K562 (cell line): ENCODE results near the gene FFAR1. TPM values are rescaled to one million over a fixed set of nuclear protein-coding genes. Genes with fewer than 3 reads are reported as not detected.

Experiments
- ATAC-seq: fragments of 200-7000 bp; cut with Tn5 transposase; 3 replicates; pipeline ENCODE4 v1.9.1; 2020; ENCODE audit warnings: moderate library complexity
- BruUV-seq: library from RNA; stranded (reverse); fragments of 400-500 nt; replicated peaks from 2 replicates; lab custom pipeline; 2021; lab: Mats Ljungman, UMichigan
- CTCF ChIA-PET: fragments of 300-600 bp; formaldehyde crosslinking; extraction: SDS; loops from one replicate; lab custom pipeline; 2021; ENCODE audit warnings: low intra/inter-chr PET ratio; lab: Yijun Ruan, JAX
- POLR2A ChIA-PET: fragments of 300-600, 350-650 bp; sonication (Branson Sonifier 250); formaldehyde crosslinking; extraction: SDS; loops from one replicate; lab custom pipeline; 2021; ENCODE audit warnings: antibody characterized with exemption, inconsistent platforms; lab: Yijun Ruan, JAX
- DNase-seq, 4 experiments: peaks; one replicate each; pipeline versions ENCODE4 v3.0.0 to v3.0.0-alpha.2; 2011 to 2018; ENCODE audit warnings: low spot score in 3 of 4, mixed read lengths in 3 of 4; ENCODE audit errors: extremely low read depth in 1 of 4
- FAIRE-seq: peaks from 2 replicates; lab custom pipeline; 2011; peaks lifted over from hg19 to GRCh38; lab: Jason Lieb, UNC
- H2AFZ ChIP-seq: 2 replicates; pipeline ENCODE4 v1.6.0; 2011; ENCODE audit warnings: low read depth, low read length, control low read depth, inconsistent platforms
- H3K27ac ChIP-seq: fragments of 200-600 bp; 3 replicates; pipeline ENCODE4 v1.8.0; 2011; ENCODE audit warnings: low read depth, mild to moderate bottlenecking, control low read depth, inconsistent platforms, low read length, moderate library complexity, mixed read lengths; ENCODE audit errors: extremely low read depth
- H3K27me3 ChIP-seq, 2 experiments: fragments of 300-600 bp in 1 of 2; 2 replicates in 1 of 2; 3 replicates in 1 of 2; pipeline versions ENCODE4 v1.6.0 to v1.8.0; 2011; ENCODE audit warnings: inconsistent platforms in 2 of 2, low read length in 2 of 2, mild to moderate bottlenecking in 1 of 2, mixed read lengths in 1 of 2, moderate library complexity in 1 of 2; ENCODE audit not compliant: control insufficient read depth in 2 of 2, insufficient read depth in 2 of 2
- H3K36me3 ChIP-seq: fragments of 300-600 bp; 3 replicates; pipeline ENCODE4 v1.8.0; 2011; ENCODE audit warnings: mild to moderate bottlenecking, low read length, inconsistent platforms; ENCODE audit not compliant: control insufficient read depth, insufficient read depth
- H3K4me1 ChIP-seq, 2 experiments: fragments of 200-600 bp in 1 of 2; replicated peaks in 1 of 2; 2 replicates in 1 of 2; 3 replicates in 1 of 2; pipeline versions ENCODE4 v1.5.1 to v1.8.0; 2011; ENCODE audit warnings: inconsistent platforms in 2 of 2, low read length in 2 of 2, mild to moderate bottlenecking in 1 of 2, mixed read lengths in 1 of 2, moderate library complexity in 1 of 2; ENCODE audit not compliant: control insufficient read depth in 2 of 2, insufficient read depth in 2 of 2
- H3K4me2 ChIP-seq: 2 replicates; pipeline ENCODE4 v1.6.1; 2011; ENCODE audit warnings: low read length, control low read depth, inconsistent platforms, mixed read lengths; ENCODE audit not compliant: insufficient read depth
- H3K4me3 ChIP-seq: fragments of 200-600 bp; sonication (generic), shearing (Covaris generic); 2 replicates; pipeline ENCODE4 v1.5.1; 2016; ENCODE audit warnings: control low read depth, inconsistent platforms
- H3K79me2 ChIP-seq: fragments of 200-600 bp; 3 replicates; pipeline ENCODE4 v1.8.0; 2011; ENCODE audit warnings: low read length, inconsistent platforms; ENCODE audit not compliant: control insufficient read depth, insufficient read depth
- H3K9ac ChIP-seq, 2 experiments: 2 replicates each; pipeline versions ENCODE4 v1.6.0 to v1.6.1; 2011; ENCODE audit warnings: low read depth in 2 of 2, low read length in 2 of 2, control low read depth in 1 of 2, inconsistent platforms in 1 of 2, mild to moderate bottlenecking in 1 of 2, mixed read lengths in 1 of 2; ENCODE audit not compliant: insufficient read depth in 1 of 2
- H3K9me1 ChIP-seq: one replicate; pipeline ENCODE4 v1.6.0; 2011; ENCODE audit warnings: inconsistent platforms, mild to moderate bottlenecking, low read length, moderate library complexity; ENCODE audit not compliant: control insufficient read depth, insufficient read depth
- H3K9me3 ChIP-seq: replicated peaks from 2 replicates; pipeline ENCODE4 v1.5.1; 2011; ENCODE audit warnings: low read depth, low read length, inconsistent platforms; ENCODE audit not compliant: control insufficient read depth, insufficient read depth
- H4K20me1 ChIP-seq: replicated peaks from 2 replicates; pipeline ENCODE4 v1.6.1; 2011; ENCODE audit warnings: low read length, inconsistent platforms, mixed read lengths; ENCODE audit not compliant: control insufficient read depth, insufficient read depth
- BCLAF1 ChIP-seq, 2 experiments: fragments of 450-650 bp in 1 of 2; IDR thresholded peaks; 2 replicates each; pipeline ENCODE4 v1.6.1; 2011 to 2017; ENCODE audit warnings: low read depth in 2 of 2, antibody characterized with exemption in 1 of 2, borderline replicate concordance in 1 of 2, low read length in 1 of 2, mild to moderate bottlenecking in 1 of 2, mixed read lengths in 1 of 2; ENCODE audit not compliant: control insufficient read depth in 1 of 2
- FOXA1 ChIP-seq: fragments of 450-650 bp; IDR thresholded peaks from 2 replicates; pipeline ENCODE4 v1.6.1; 2016; ENCODE audit warnings: mild to moderate bottlenecking, borderline replicate concordance
- HOXB6 ChIP-seq: fragments of 250-450 bp; sonication (Bioruptor Pico); IDR thresholded peaks from 2 replicates; pipeline ENCODE4 v1.5.1; 2022; ENCODE audit warnings: mild to moderate bottlenecking, borderline replicate concordance
- IFI16 ChIP-seq: fragments of 250-450 bp; sonication (Bioruptor Pico); IDR thresholded peaks from 2 replicates; pipeline ENCODE4 v2.1.2; 2022; ENCODE audit warnings: mild to moderate bottlenecking, inconsistent platforms
- KLF6 ChIP-seq: fragments of 250-450 bp; sonication (Bioruptor Pico); IDR thresholded peaks from 2 replicates; pipeline ENCODE4 v1.4.0; 2020; ENCODE audit warnings: mild to moderate bottlenecking, moderate library complexity, borderline replicate concordance
- MAFG ChIP-seq: fragments of 450-650 bp; conservative IDR thresholded peaks from 2 replicates; pipeline ENCODE4 v1.6.1; 2016; ENCODE audit warnings: missing genetic modification characterization, missing compliant biosample characterization
- MAZ ChIP-seq, 2 experiments: fragments of 450-650 bp in 1 of 2; sonication (generic) in 1 of 2; formaldehyde crosslinking; IDR thresholded peaks in 1 of 2; conservative IDR thresholded peaks in 1 of 2; 2 replicates each; pipeline versions ENCODE4 v1.4.0 to v1.5.0; 2020; ENCODE audit warnings: mild to moderate bottlenecking in 1 of 2, missing genetic modification reagents in 1 of 2
- RHOXF2B ChIP-seq: fragments of 250-450 bp; sonication (Bioruptor Pico); conservative IDR thresholded peaks from 2 replicates; pipeline ENCODE4 v1.5.1; 2021
- RNF2 ChIP-seq: sonication (generic); IDR thresholded peaks from 2 replicates; pipeline ENCODE4 v1.6.1; 2016
- TBL1XR1 ChIP-seq, 2 experiments: IDR thresholded peaks; 2 replicates each; pipeline ENCODE4 v1.6.1; 2012; ENCODE audit warnings: improper control_type of control experiment in 2 of 2, low read length in 2 of 2, mild to moderate bottlenecking in 1 of 2
- TEAD4 ChIP-seq, 2 experiments: sonication (generic) in 1 of 2; formaldehyde crosslinking in 1 of 2; IDR thresholded peaks; 2 replicates each; pipeline versions ENCODE4 v1.6.1 to v1.8.0; 2012 to 2022; ENCODE audit warnings: borderline replicate concordance in 1 of 2, inconsistent platforms in 1 of 2, low read length in 1 of 2, mild to moderate bottlenecking in 1 of 2, missing genetic modification reagents in 1 of 2
- TSHZ1 ChIP-seq: fragments of 250-450 bp; sonication (Bioruptor Pico); IDR thresholded peaks from 2 replicates; pipeline ENCODE4 v1.4.0; 2020; ENCODE audit warnings: mild to moderate bottlenecking, moderate library complexity
- ZKSCAN3 ChIP-seq: fragments of 250-450 bp; sonication (Bioruptor Pico); IDR thresholded peaks from 2 replicates; pipeline ENCODE4 v1.4.0; 2020
- ZNF239 ChIP-seq: fragments of 250-450 bp; sonication (Bioruptor Pico); IDR thresholded peaks from 2 replicates; pipeline ENCODE4 v1.4.0; 2020; ENCODE audit warnings: mild to moderate bottlenecking
- WGBS: fragments of 100-300 bp; shearing (Covaris generic); methylation state at CpG from one replicate; pipeline ENCODE4 v1.1.6; 2016; ENCODE audit warnings: low coverage, mixed read lengths; ENCODE audit not compliant: insufficient coverage; ENCODE audit errors: missing lambda C conversion rate; 5-methylcytosine and 5-hydroxymethylcytosine counted together
- in situ Hi-C: fragments of 300-500 bp; cut with MboI; formaldehyde crosslinking; loops from 4 replicates; pipeline ENCODE4 v1.15.0; 2018; ENCODE audit warnings: inconsistent platforms, mixed read lengths
- intact Hi-C: fragments of 100-400 bp; cut with micrococcal nuclease; formaldehyde crosslinking; loops from 2 replicates; pipeline ENCODE4 v1.14.2; 2022
- polyA plus RNA-seq, 8 experiments: library from polyadenylated mRNA; depleted of rRNA in 4 of 8; stranded (reverse) in 5 of 8; unstranded in 3 of 8; fragments of >200 nt; fragmentation: Nextera tagmentation in 2 of 8; fragmentation: Illumina TruSeq in 1 of 8; extraction: Ambion mirVana in 2 of 8; extraction: Trizol in 1 of 8; gene quantifications; 2 replicates each; pipeline versions ENCODE4 v1.2.1 to v1.2.3, GENCODE V29; 2011 to 2014; ENCODE audit warnings: inconsistent platforms in 1 of 8, missing spikeins in 1 of 8
- total RNA-seq, 7 experiments: library from RNA; depleted of rRNA in 6 of 7; stranded (reverse); fragments of >200 nt in 6 of 7; fragmentation: Illumina TruSeq in 2 of 7; extraction: Trizol in 2 of 7; gene quantifications; 2 replicates each; pipeline versions ENCODE4 v1.2.1 to v1.2.3, GENCODE V29; 2011 to 2021; ENCODE audit warnings: low replicate concordance in 1 of 7

FFAR1 gene
- total and polyA plus RNA-seq, 9 of the 15 experiments (the other 6 are each of a cell fraction or from before 2014, with no cell fraction given): not detected

GRCh38 chr19:35380450-35381124, 32.9 kb downstream of the FFAR1 start:
- in situ Hi-C loops (no loop called here), intact Hi-C loops (no loop called here)
- no peaks in the 10 kb centered on the region for H3K27me3 ChIP-seq
- H3K9me1 ChIP-seq: no peaks in the 10 kb centered on the region
- 2% methylated on average over 9 of the region's 9 CpGs for WGBS
- no peak overlapping the region for H3K4me3 ChIP-seq
- no peaks in the 10 kb centered on the region for H3K36me3 ChIP-seq
- H3K4me1 ChIP-seq: peaks cover 20 to 29% of the 10 kb centered on the region in 2 experiments; a peak in 4 of 5 replicates
- H3K9ac ChIP-seq: peak overlapping the region; percentile 0 to 40; a peak in 1 of 4 replicates
- no peaks in the 10 kb centered on the region for H4K20me1 ChIP-seq
- peak; percentile 98 for FAIRE-seq
- BruUV-seq: no TSS peak
- ChIA-PET CTCF (no interaction called here), POLR2A (interaction anchor here (0.6 to 1.5 kb wide), 5 partner anchors 23 to 375 kb away, joined by 3 to 4 read pairs (median 3); no protein-coding TSS in a partner anchor)
- ATAC-seq: peak; percentile 97
- H2AFZ ChIP-seq: peak overlapping the region; percentile 66
- H3K27ac ChIP-seq: peak overlapping the region; percentile 36; the same call in 1 of the 3 replicates
- peak; percentile 80 to 94 (median 84) for DNase-seq
- H3K9me3 ChIP-seq: no peaks in the 10 kb centered on the region; the same call in none of the 2 replicates
- no peaks in the 10 kb centered on the region for H3K79me2 ChIP-seq
- peak overlapping the region; percentile 68 for H3K4me2 ChIP-seq
- TF ChIP-seq TEAD4 (IDR thresholded peaks at IDR 0.05; ENCODE audit: low read length) (peak; percentile 96), TEAD4 (CRISPR knock-in tag; IDR thresholded peaks at IDR 0.05; ENCODE audit: borderline replicate concordance) (no peak), KLF6 (CRISPR knock-in tag) (peak; percentile 75; the same call in 1 of the 2 replicates), RHOXF2B (CRISPR knock-in tag) (no peak), MAFG (no peak), FOXA1 (no peak), RNF2 (peak; percentile 85), MAZ (CRISPR knock-in tag; conservative IDR thresholded peaks at IDR 0.05 in 1 of 2, IDR thresholded peaks at IDR 0.05 in 1 of 2) (peak; percentile 46 to 67; a peak in 2 of 4 replicates), ZNF239 (CRISPR knock-in tag) (no peak), TBL1XR1 (IDR thresholded peaks at IDR 0.05; ENCODE audit: low read length in 2 of 2) (peak; percentile 57 to 93; a peak in 3 of 4 replicates), TSHZ1 (CRISPR knock-in tag) (no peak), ZKSCAN3 (no peak), IFI16 (CRISPR knock-in tag) (no peak), HOXB6 (CRISPR knock-in tag) (no peak), BCLAF1 (IDR thresholded peaks at IDR 0.05; ENCODE audit: borderline replicate concordance in 1 of 2, control insufficient read depth in 1 of 2, low read depth in 2 of 2, low read length in 1 of 2) (0 out of 4 replicates have a peak, but pooled peaks of 1 of the 2 experiments have one; percentile 44)
